ENCODE results near the gene POC1A.
"Not testable (repeated sequence)": the region's sequence is repeated elsewhere in the genome, so short reads cannot be mapped to it uniquely, and the experiment has no call there.

The POC1A gene

GRCh38 chr3:52046902-52047239 lies 107.4 kb downstream of the POC1A start:
- DNase-seq (ENCODE audit: low read depth in 2 of 2), result no peak

GRCh38 chr3:52046186-52046901 lies 107.9 kb downstream of the POC1A start:
- no peak for DNase-seq (ENCODE audit: low read depth in 2 of 2)

DNA sequence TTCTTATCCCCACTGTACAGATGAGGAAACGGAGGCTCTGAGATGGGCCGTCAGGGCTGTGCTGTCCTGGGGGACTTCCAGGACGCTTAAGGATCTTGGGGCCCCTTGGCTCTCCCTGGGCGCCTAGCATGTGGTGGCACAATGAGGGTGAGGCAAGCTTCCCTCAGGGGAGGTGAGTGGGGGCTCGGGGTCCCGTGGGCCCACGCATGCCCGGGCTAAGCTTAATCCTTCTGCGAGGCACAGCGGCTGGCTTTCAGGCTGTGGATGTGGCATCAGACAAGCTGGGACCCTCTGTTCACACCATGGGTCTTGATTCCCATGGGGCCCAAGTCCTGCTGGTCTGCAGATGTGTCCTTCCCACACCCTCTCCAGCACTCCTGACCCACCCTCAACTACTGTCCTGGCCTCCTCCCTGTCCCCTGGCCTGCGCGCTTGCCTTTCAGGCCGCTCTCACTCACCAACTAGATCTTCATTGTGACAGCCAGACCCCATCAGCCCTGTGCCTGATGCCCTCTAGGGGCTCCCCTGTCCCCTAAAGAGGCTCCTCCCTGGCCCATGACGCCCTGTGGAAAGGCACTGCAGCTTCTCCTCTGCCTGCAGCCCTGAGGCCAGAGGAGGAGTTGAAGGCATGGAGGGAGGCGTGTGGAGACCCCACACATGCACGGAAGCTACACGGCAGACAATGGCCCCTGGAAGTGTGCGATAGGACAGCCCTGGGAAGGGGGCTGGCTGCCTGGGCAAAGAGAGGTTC lies 109.2 kb downstream of the POC1A start:
- no peak for DNase-seq (ENCODE audit: low read depth in 2 of 2)

GRCh38 chr3:52043750-52044149 lies 110.5 kb downstream of the POC1A start:
- DNase-seq (ENCODE audit: low read depth in 2 of 2), result no peak

GRCh38 chr3:52043039-52043438 lies 111.2 kb downstream of the POC1A start:
- not testable (repeated sequence) for DNase-seq (ENCODE audit: low read depth in 2 of 2)

DNA sequence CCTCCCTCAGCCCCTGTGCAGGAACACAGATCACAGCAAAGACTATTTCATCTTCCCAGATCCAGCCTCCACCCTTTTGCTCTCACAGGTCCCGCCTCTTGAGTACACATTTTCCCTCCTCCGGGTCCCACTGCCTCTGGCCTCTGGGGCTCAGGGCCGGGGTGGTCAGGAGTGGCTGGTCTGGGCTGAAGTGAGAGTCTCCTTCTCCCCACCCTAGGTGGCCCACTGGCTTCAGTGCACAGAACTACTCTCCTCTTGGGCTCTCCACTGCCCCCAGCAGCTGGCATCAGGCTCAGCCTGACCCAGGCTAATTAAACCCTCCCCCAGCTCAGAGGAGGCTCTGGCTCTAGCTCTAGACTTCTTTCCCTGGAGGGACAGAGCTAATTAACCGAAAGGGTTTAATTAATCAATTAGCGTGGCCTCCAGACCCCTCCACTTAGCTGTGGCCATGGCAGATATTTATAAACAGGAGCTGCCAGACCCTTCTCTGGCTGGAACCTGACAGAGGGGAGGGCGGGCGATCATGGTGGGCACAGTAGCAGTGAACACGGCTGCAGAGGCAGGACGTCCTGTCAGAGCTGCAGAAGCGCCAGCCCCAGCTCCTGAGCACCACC lies 113.0 kb downstream of the POC1A start:
- no peak for DNase-seq (ENCODE audit: low read depth in 2 of 2)

DNA sequence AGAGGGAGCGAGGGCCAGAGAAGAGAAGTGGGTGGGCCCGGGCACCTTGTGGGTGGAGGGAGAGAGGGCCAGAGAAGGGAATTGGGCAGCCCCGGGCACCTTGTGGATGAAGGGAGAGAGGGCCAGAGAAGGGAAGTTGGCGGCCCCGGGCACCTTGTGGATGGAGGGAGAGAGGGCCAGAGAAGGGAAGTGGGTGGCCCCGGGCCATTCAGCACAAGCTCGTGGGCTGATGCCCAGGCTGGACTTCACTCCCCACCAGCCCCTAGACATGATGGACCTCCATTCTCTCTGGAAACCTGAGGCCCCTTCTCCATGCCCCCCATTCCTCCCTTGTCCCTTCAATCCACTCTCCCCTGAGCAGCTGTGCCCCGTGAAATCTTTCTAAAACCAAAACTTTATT lies 113.6 kb downstream of the POC1A start:
- no peak for DNase-seq (ENCODE audit: low read depth in 2 of 2)

DNA sequence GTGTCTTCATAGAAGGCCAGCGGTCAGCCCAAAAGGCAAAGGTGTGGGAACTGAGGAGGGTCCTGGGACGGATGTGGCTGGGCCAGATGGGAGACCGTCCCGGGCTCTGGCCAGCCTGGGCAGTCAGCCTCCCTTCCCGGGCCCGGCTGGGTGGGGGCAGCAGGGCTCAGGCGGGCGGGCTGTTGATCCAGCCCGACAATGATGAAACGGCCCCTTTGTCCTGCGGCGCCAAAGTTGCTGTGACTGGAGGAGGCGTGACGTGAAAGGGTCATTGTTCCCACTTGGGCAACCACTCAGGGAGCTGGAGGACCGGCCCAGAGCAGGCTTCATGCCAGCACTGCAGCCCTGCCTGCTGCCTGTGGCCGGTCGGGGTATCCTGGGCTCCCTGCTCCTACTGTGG lies 114.4 kb downstream of the POC1A start:
- DNase-seq (ENCODE audit: low read depth in 2 of 2), result no peak

- DNase-seq (ENCODE audit: low read depth in 2 of 2), result no peak
Observed at GRCh38 chr3:52039426-52039825, 114.8 kb downstream of the POC1A start.

- no peak for DNase-seq (ENCODE audit: low read depth in 2 of 2)
Observed at GRCh38 chr3:52038227-52038626, 116.0 kb downstream of the POC1A start.

- no peak for DNase-seq (ENCODE audit: low read depth in 2 of 2)
Observed at GRCh38 chr3:52037291-52037690, 116.9 kb downstream of the POC1A start.

GRCh38 chr3:52036829-52037228 lies 117.4 kb downstream of the POC1A start:
- DNase-seq (ENCODE audit: low read depth in 2 of 2), result no peak

GRCh38 chr3:52036222-52036694 lies 118.0 kb downstream of the POC1A start:
- DNase-seq (ENCODE audit: low read depth in 2 of 2), result no peak

DNA sequence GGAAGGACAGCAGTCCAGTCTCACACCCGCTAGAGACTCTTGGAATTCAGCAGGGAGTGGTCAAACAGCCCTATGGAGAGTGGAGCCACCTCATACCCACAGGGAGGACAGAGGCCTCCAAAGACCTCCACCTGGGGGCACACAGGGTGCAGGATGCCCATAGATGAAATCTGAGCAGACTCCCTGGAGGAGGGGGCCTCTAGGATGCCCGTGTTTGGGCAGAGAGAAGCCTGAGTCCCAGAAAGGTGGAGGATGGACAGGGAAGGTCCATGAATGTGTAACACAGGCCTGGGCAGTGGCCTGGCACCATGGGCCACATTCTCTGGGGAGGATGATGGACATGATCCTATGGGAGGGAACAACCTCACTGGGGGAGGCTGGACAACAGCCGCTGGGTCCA lies 119.6 kb downstream of the POC1A start:
- no peak for DNase-seq (ENCODE audit: low read depth in 2 of 2)

DNA sequence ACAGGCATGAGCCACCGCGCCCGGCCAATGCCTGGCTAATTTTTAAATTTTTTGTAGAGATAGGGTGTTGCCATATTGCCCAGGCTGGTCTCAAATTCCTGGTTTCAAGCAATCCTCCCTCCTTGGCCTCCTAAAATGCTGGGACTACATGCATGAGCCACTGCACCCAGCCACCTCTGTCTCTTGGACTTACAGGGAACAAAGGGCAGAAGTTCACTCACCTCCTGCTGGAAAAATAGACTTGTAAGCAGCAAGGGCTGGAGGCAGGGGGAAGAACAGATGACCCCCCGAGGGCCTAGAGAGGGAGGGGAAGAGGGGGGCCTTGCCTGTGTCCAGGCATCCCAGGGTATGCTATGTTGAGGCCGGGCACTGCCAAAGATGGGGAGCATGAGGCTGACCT lies 120.0 kb downstream of the POC1A start:
- DNase-seq (ENCODE audit: low read depth in 2 of 2), result no peak

- not testable (repeated sequence) for DNase-seq (ENCODE audit: low read depth in 2 of 2)
Observed at GRCh38 chr3:52033748-52034147, 120.5 kb downstream of the POC1A start.

- no peak for DNase-seq (ENCODE audit: low read depth in 2 of 2)
Observed at GRCh38 chr3:52032702-52033408, 121.4 kb downstream of the POC1A start.

- no peak for DNase-seq (ENCODE audit: low read depth in 2 of 2)
Observed at GRCh38 chr3:52031896-52032295, 122.3 kb downstream of the POC1A start.

- DNase-seq (ENCODE audit: low read depth in 2 of 2), result no peak
Observed at GRCh38 chr3:52030714-52031310, 123.4 kb downstream of the POC1A start.

DNA sequence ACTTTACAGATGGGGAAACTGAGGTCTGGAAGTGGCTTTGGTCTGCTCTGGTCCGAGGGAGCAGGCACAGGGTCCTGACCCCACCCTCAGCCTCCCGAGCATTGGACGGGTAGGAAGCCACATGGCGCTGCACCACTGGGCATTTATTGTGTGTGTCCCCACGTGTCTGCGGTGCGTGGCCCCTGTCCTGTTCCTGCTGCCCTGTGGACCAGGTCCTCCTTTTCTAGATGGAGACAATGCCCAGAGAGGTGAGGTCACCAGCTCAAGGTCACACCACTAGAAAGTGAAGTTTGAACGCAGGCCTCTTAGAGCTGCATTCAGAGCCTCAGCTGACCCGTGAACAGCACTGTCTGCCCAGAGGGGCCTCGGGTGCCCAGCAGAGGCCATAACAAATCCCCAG lies 124.7 kb downstream of the POC1A start:
- DNase-seq (ENCODE audit: low read depth in 2 of 2), result no peak

GRCh38 chr3:52029053-52029452 lies 125.2 kb downstream of the POC1A start:
- no peak for DNase-seq (ENCODE audit: low read depth in 2 of 2)

- DNase-seq (ENCODE audit: low read depth in 2 of 2), result no peak
Observed at GRCh38 chr3:52028572-52028971, 125.7 kb downstream of the POC1A start.
